Stomach (tissue), 9 donors: Measurements from ENCODE around the gene TEAD1. TPM values are rescaled to one million over a fixed set of nuclear protein-coding genes. Genes with fewer than 3 reads are reported as not detected.

Experiments used
- DNase-seq, 2 donors: peaks; one replicate each; pipeline versions ENCODE4 v3.0.0 to v3.0.0-alpha.2; 2013 to 2019
- H3K27ac ChIP-seq, 5 donors: fragments of 200-600 bp in 4 of 5; sonication (generic) in 4 of 5; one replicate each; pipeline ENCODE4 v1.5.1; 2013 to 2019; ENCODE audit warnings: mild to moderate bottlenecking in 1 of 5, moderate library complexity in 1 of 5
- H3K27me3 ChIP-seq, 3 donors: fragments of 200-600 bp; sonication (generic); one replicate each; pipeline ENCODE4 v1.5.1; 2017 to 2019; ENCODE audit warnings: mixed run types in 1 of 3
- H3K36me3 ChIP-seq, 4 donors: fragments of 200-600 bp; sonication (generic); 1 replicate in 3 of 4; 2 replicates in 1 of 4; pipeline ENCODE4 v1.5.1; 2016 to 2019
- H3K4me1 ChIP-seq, 4 donors: fragments of 200-600 bp; sonication (generic); one replicate each; pipeline ENCODE4 v1.5.1; 2016 to 2019
- H3K4me3 ChIP-seq, 4 donors: fragments of 200-600 bp; sonication (generic) in 3 of 4; one replicate each; pipeline ENCODE4 v1.5.1; 2016 to 2019; ENCODE audit warnings: mild to moderate bottlenecking in 1 of 4
- H3K9me3 ChIP-seq, 4 donors: fragments of 200-600 bp; sonication (generic); one replicate each; pipeline ENCODE4 v1.5.1; 2016 to 2019
- CTCF ChIP-seq, 7 experiments: fragments of 450-650 bp in 4 of 7; fragments of 200-600 bp in 3 of 7; sonication (generic) in 3 of 7; IDR thresholded peaks; one replicate each; pipeline ENCODE4 v1.5.1; 2016 to 2019; ENCODE audit warnings: antibody characterized with exemption in 7 of 7, control low read depth in 2 of 7, mild to moderate bottlenecking in 1 of 7
- EP300 ChIP-seq: sonication (generic); formaldehyde crosslinking; IDR thresholded peaks from one replicate; pipeline ENCODE4 v1.6.1; 2017; ENCODE audit warnings: antibody characterized with exemption
- POLR2A ChIP-seq, 4 donors: fragments of 450-650 bp; IDR thresholded peaks; one replicate each; pipeline ENCODE4 v1.6.1; 2016; ENCODE audit warnings: antibody characterized with exemption in 4 of 4, control low read depth in 2 of 4, mild to moderate bottlenecking in 1 of 4, moderate library complexity in 1 of 4
- POLR2AphosphoS5 ChIP-seq, 3 donors: sonication (generic); formaldehyde crosslinking; IDR thresholded peaks; one replicate each; pipeline ENCODE4 v1.6.1; 2016; ENCODE audit warnings: antibody characterized with exemption in 3 of 3
- WGBS, 5 donors: extraction: QIAGEN DNeasy Blood & Tissue Kit in 3 of 5; methylation state at CpG; one replicate each; pipeline versions ENCODE4 v1.1.5 to v1.1.7; 2013 to 2018; 5-methylcytosine and 5-hydroxymethylcytosine counted together
- intact Hi-C: fragments of 100-400 bp; cut with DNase I; formaldehyde crosslinking; loops from one replicate; pipeline ENCODE4 v1.15.1; 2023; ENCODE audit warnings: low total_unique reads
- polyA plus RNA-seq, 3 donors: library from polyadenylated mRNA; stranded (reverse); fragments of 200-250 nt; gene quantifications; one replicate each; pipeline ENCODE4 v1.2.3, GENCODE V29; 2013
- total RNA-seq, 5 donors: library from RNA; depleted of rRNA; stranded (reverse); fragments of >200 nt; gene quantifications; one replicate each; pipeline versions ENCODE4 v1.1.0 to v1.2.3, GENCODE V29; 2014 to 2016
- donor health status: healthy with polysubstance abuse.
- donor health status: Bipolar disorder and iron deficiency.
- donor health status: healthy.

Gene TEAD1
- total and polyA plus RNA-seq, 8 donors: 4.9 to 133 (median 65.2) TPM

- Histone ChIP-seq H3K27me3 (no peaks in the 10 kb centered on the region), H3K36me3 (no peaks in the 10 kb centered on the region), H3K4me1 (peaks cover 4 to 25% (median 16%) of the 10 kb centered on the region in 4 donors), H3K4me3 (no peak overlapping the region), H3K27ac (no peak overlapping the region), H3K9me3 (no peaks in the 10 kb centered on the region)
- no peak for TF ChIP-seq EP300
- no peak for TF ChIP-seq CTCF (IDR thresholded peaks at IDR 0.05)
- TF ChIP-seq POLR2AphosphoS5 (IDR thresholded peaks at IDR 0.05): no peak
- TF ChIP-seq POLR2A (IDR thresholded peaks at IDR 0.05): no peak
- DNase-seq: no peak
- intact Hi-C loops: no loop called here
- WGBS, 5 donors: 90 to 97% (median 93%) methylated on average over 4 of the region's 4 CpGs
Observed at GRCh38 chr11:12712132-12712531, 37.9 kb downstream of the TEAD1 start.

GRCh38 chr11:12715131-12715530 lies 40.9 kb downstream of the TEAD1 start:
- Histone ChIP-seq H3K27ac (no peak overlapping the region), H3K9me3 (no peaks in the 10 kb centered on the region), H3K27me3 (no peaks in the 10 kb centered on the region), H3K4me1 (peaks cover 0 to 33% (median 10%) of the 10 kb centered on the region in 4 donors), H3K36me3 (no peaks in the 10 kb centered on the region), H3K4me3 (no peak overlapping the region)
- 71 to 95% (median 90%) methylated on average over 4 of the region's 4 CpGs for WGBS, 5 donors
- no peak for DNase-seq
- TF ChIP-seq POLR2AphosphoS5 (IDR thresholded peaks at IDR 0.05) (no peak), CTCF (IDR thresholded peaks at IDR 0.05) (no peak), POLR2A (IDR thresholded peaks at IDR 0.05) (no peak), EP300 (no peak)
- intact Hi-C loops: no loop called here

GRCh38 chr11:12715941-12716340 lies 41.7 kb downstream of the TEAD1 start:
- Histone ChIP-seq H3K4me1 (peaks cover 0 to 33% (median 13%) of the 10 kb centered on the region in 4 donors), H3K9me3 (no peaks in the 10 kb centered on the region), H3K27ac (no peak overlapping the region), H3K36me3 (no peaks in the 10 kb centered on the region), H3K27me3 (no peaks in the 10 kb centered on the region), H3K4me3 (no peak overlapping the region)
- no peak for DNase-seq
- WGBS, 5 donors: 76 to 84% (median 80%) methylated on average over 11 of the region's 11 CpGs
- no peak for TF ChIP-seq POLR2AphosphoS5 (IDR thresholded peaks at IDR 0.05)
- TF ChIP-seq EP300: no peak
- TF ChIP-seq CTCF (IDR thresholded peaks at IDR 0.05): no peak
- TF ChIP-seq POLR2A (IDR thresholded peaks at IDR 0.05): no peak
- intact Hi-C loops: no loop called here

- Histone ChIP-seq H3K9me3 (no peaks in the 10 kb centered on the region), H3K4me1 (peaks cover 0 to 33% (median 15%) of the 10 kb centered on the region in 4 donors), H3K4me3 (no peak overlapping the region), H3K36me3 (no peaks in the 10 kb centered on the region), H3K27me3 (no peaks in the 10 kb centered on the region), H3K27ac (no peak overlapping the region)
- TF ChIP-seq EP300 (no peak), POLR2A (IDR thresholded peaks at IDR 0.05) (no peak), CTCF (IDR thresholded peaks at IDR 0.05) (no peak), POLR2AphosphoS5 (IDR thresholded peaks at IDR 0.05) (no peak)
- WGBS, 5 donors: 91 to 93% (median 92%) methylated on average over 6 of the region's 6 CpGs
- no peak for DNase-seq
- intact Hi-C loops: no loop called here
Observed at GRCh38 chr11:12716816-12717215, 42.6 kb downstream of the TEAD1 start.
